GM12878 (cell line): Measurements from ENCODE around the gene FTO.

Source experiments
- BACH1 ChIP-seq: fragments of 450-650 bp; IDR thresholded peaks from 2 replicates; pipeline ENCODE4 v1.6.1; 2017; ENCODE audit warnings: mild to moderate bottlenecking, borderline replicate concordance
- BRCA1 ChIP-seq: IDR thresholded peaks from 2 replicates; pipeline ENCODE4 v1.6.1; 2011; ENCODE audit warnings: low read depth, low read length, improper control_type of control experiment
- CEBPB ChIP-seq, 2 experiments: fragments of 150-350 bp in 1 of 2; IDR thresholded peaks; 2 replicates each; pipeline ENCODE4 v1.6.1; 2012 to 2014; ENCODE audit warnings: low read depth in 2 of 2, low read length in 2 of 2, borderline replicate concordance in 1 of 2, inconsistent platforms in 1 of 2
- CEBPZ ChIP-seq: fragments of 150-350 bp; IDR thresholded peaks from 2 replicates; pipeline ENCODE4 v1.6.1; 2016; ENCODE audit warnings: low read depth, low read length
- CHD4 ChIP-seq: fragments of 200-600 bp; sonication (generic); IDR thresholded peaks from 2 replicates; pipeline ENCODE4 v1.6.1; 2016; ENCODE audit warnings: mild to moderate bottlenecking
- CTCF ChIP-seq, 3 experiments: IDR thresholded peaks in 2 of 3; conservative IDR thresholded peaks in 1 of 3; 2 replicates each; pipeline ENCODE4 v1.5.1; 2011; ENCODE audit warnings: low read depth in 3 of 3, low read length in 3 of 3, mild to moderate bottlenecking in 3 of 3, control low read depth in 2 of 3, moderate library complexity in 2 of 3, inconsistent platforms in 1 of 3, mixed read lengths in 1 of 3; ENCODE audit not compliant: control insufficient read depth in 2 of 3, insufficient read depth in 1 of 3; ENCODE audit errors: extremely low read depth in 1 of 3
- ETV6 ChIP-seq, 2 experiments: fragments of 450-650 bp in 1 of 2; IDR thresholded peaks in 1 of 2; conservative IDR thresholded peaks in 1 of 2; 2 replicates each; pipeline ENCODE4 v1.6.1; 2014; ENCODE audit warnings: antibody characterized with exemption in 1 of 2, borderline replicate concordance in 1 of 2, low read depth in 1 of 2, mild to moderate bottlenecking in 1 of 2, moderate library complexity in 1 of 2
- EZH2 ChIP-seq: IDR thresholded peaks from 2 replicates; pipeline ENCODE4 v1.6.1; 2012; ENCODE audit warnings: low read depth, mild to moderate bottlenecking, control low read depth, inconsistent platforms, low read length, borderline replicate concordance; ENCODE audit not compliant: control insufficient read depth
- RUNX3 ChIP-seq: IDR thresholded peaks from 2 replicates; pipeline ENCODE4 v1.6.1; 2012; ENCODE audit warnings: low read length, inconsistent platforms
- SMAD1 ChIP-seq: fragments of 450-650 bp; IDR thresholded peaks from 2 replicates; pipeline ENCODE4 v1.6.1; 2018; ENCODE audit warnings: mild to moderate bottlenecking, low read depth; ENCODE audit not compliant: partially characterized antibody
- SUZ12 ChIP-seq: fragments of 200-600 bp; sonication (generic); IDR thresholded peaks from one replicate; pipeline ENCODE4 v1.6.1; 2018; ENCODE audit warnings: antibody characterized with exemption, mild to moderate bottlenecking; ENCODE audit not compliant: unreplicated experiment
- ZNF24 ChIP-seq: fragments of 450-650 bp; IDR thresholded peaks from 2 replicates; pipeline ENCODE4 v1.6.1; 2017; ENCODE audit warnings: antibody characterized with exemption, mild to moderate bottlenecking
- TF ChIP-seq, protein P1 (sequence below): fragments of 450-650 bp; IDR thresholded peaks from 2 replicates; pipeline ENCODE4 v1.6.1; 2017; ENCODE audit warnings: mild to moderate bottlenecking, moderate library complexity
- TF ChIP-seq, protein P2 (sequence below): IDR thresholded peaks from 2 replicates; pipeline ENCODE4 v1.6.1; 2012; ENCODE audit warnings: low read depth, low read length, improper control_type of control experiment

DNA sequence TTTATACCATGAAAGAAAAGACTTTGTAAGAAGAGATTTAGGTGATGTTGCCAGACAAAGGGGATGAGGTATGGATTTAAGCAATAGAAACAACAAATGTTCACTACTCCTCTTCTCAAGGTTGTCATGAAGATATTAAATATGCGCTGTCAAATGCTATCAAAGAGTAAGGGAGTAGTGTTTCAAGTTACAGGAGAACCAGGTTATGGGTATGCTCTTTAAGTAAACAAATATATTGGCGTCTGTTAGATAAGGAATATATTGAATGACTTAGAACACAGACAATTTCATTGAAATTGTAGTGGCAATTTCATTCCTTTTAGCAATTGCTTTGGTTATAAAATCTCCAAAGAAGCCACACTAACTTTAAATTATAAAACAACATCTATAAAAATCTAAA lies 229.0 kb downstream of the FTO start:
- TF ChIP-seq CEBPB (IDR thresholded peaks at IDR 0.05; ENCODE audit: borderline replicate concordance in 1 of 2, low read depth in 2 of 2, low read length in 2 of 2) (no peak), ZNF24 (no peak), CTCF (IDR thresholded peaks at IDR 0.05 in 2 of 3, conservative IDR thresholded peaks at IDR 0.05 in 1 of 3; ENCODE audit: control insufficient read depth in 2 of 3, extremely low read depth in 1 of 3, insufficient read depth in 1 of 3, low read depth in 3 of 3, low read length in 3 of 3) (no peak), ETV6 (conservative IDR thresholded peaks at IDR 0.05 in 1 of 2, IDR thresholded peaks at IDR 0.05 in 1 of 2; ENCODE audit: borderline replicate concordance in 1 of 2, low read depth in 1 of 2) (no peak), EZH2 (no peak), CHD4 (no peak), SMAD1 (no peak), BRCA1 (no peak), CEBPZ (no peak), BACH1 (no peak), SUZ12 (no peak), RUNX3 (no peak)
- TF ChIP-seq, protein P1, sequence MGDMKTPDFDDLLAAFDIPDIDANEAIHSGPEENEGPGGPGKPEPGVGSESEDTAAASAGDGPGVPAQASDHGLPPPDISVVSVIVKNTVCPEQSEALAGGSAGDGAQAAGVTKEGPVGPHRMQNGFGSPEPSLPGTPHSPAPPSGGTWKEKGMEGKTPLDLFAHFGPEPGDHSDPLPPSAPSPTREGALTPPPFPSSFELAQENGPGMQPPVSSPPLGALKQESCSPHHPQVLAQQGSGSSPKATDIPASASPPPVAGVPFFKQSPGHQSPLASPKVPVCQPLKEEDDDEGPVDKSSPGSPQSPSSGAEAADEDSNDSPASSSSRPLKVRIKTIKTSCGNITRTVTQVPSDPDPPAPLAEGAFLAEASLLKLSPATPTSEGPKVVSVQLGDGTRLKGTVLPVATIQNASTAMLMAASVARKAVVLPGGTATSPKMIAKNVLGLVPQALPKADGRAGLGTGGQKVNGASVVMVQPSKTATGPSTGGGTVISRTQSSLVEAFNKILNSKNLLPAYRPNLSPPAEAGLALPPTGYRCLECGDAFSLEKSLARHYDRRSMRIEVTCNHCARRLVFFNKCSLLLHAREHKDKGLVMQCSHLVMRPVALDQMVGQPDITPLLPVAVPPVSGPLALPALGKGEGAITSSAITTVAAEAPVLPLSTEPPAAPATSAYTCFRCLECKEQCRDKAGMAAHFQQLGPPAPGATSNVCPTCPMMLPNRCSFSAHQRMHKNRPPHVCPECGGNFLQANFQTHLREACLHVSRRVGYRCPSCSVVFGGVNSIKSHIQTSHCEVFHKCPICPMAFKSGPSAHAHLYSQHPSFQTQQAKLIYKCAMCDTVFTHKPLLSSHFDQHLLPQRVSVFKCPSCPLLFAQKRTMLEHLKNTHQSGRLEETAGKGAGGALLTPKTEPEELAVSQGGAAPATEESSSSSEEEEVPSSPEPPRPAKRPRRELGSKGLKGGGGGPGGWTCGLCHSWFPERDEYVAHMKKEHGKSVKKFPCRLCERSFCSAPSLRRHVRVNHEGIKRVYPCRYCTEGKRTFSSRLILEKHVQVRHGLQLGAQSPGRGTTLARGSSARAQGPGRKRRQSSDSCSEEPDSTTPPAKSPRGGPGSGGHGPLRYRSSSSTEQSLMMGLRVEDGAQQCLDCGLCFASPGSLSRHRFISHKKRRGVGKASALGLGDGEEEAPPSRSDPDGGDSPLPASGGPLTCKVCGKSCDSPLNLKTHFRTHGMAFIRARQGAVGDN: no peak
- TF ChIP-seq, protein P2, sequence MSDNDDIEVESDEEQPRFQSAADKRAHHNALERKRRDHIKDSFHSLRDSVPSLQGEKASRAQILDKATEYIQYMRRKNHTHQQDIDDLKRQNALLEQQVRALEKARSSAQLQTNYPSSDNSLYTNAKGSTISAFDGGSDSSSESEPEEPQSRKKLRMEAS: no peak
